WERI-Rb-1 (cell line): ENCODE data around the gene RSPRY1.

Experiments
- DNase-seq: peaks from one replicate; pipeline ENCODE4 v3.0.0-alpha.2; 2020
- H3K27ac ChIP-seq: fragments of 250-450 bp; sonication (Bioruptor Pico); 2 replicates; pipeline ENCODE4 v1.5.1; 2020; ENCODE audit warnings: mild to moderate bottlenecking, moderate library complexity
- H3K27me3 ChIP-seq: fragments of 250-450 bp; sonication (Bioruptor Pico); 2 replicates; pipeline ENCODE4 v1.5.1; 2021; ENCODE audit warnings: mild to moderate bottlenecking, low read depth, moderate library complexity; ENCODE audit not compliant: insufficient read depth, severe bottlenecking
- H3K36me3 ChIP-seq: fragments of 250-450 bp; sonication (Bioruptor Pico); 2 replicates; pipeline ENCODE4 v1.5.1; 2020; ENCODE audit warnings: mild to moderate bottlenecking, moderate library complexity
- H3K4me3 ChIP-seq: 2 replicates; pipeline ENCODE4 v1.5.1; 2011; ENCODE audit warnings: low read depth, mild to moderate bottlenecking, control low read depth, low read length
- H3K9me3 ChIP-seq: fragments of 250-450 bp; sonication (Bioruptor Pico); 2 replicates; pipeline ENCODE4 v1.5.1; 2021; ENCODE audit warnings: mild to moderate bottlenecking, moderate library complexity; ENCODE audit not compliant: severe bottlenecking
- CTCF ChIP-seq: IDR thresholded peaks from 2 replicates; pipeline ENCODE4 v1.5.1; 2011; ENCODE audit warnings: low read depth, mild to moderate bottlenecking, control low read depth, inconsistent platforms, low read length

The RSPRY1 gene

GRCh38 chr16:57166951-57167350, 19.2 kb upstream of the RSPRY1 start:
- no peak for DNase-seq
- H3K9me3 ChIP-seq, result no peaks in the 10 kb centered on the region
- H3K27ac ChIP-seq, result no peak overlapping the region
- H3K27me3 ChIP-seq, result no peaks in the 10 kb centered on the region
- peaks cover 51% of the 10 kb centered on the region for H3K36me3 ChIP-seq
- no peak for TF ChIP-seq CTCF
- no peak overlapping the region for H3K4me3 ChIP-seq

- no peak for TF ChIP-seq CTCF
Measured at GRCh38 chr16:57167538-57167937, 18.6 kb upstream of the RSPRY1 start.

GRCh38 chr16:57167953-57168352, 18.2 kb upstream of the RSPRY1 start:
- Histone ChIP-seq H3K27me3 (no peaks in the 10 kb centered on the region), H3K36me3 (peaks cover 46% of the 10 kb centered on the region), H3K27ac (no peak overlapping the region), H3K9me3 (no peaks in the 10 kb centered on the region), H3K4me3 (no peak overlapping the region)
- DNase-seq, result no peak
- peak; percentile 42 for TF ChIP-seq CTCF

More at GRCh38 chr16:57167538-57167937, 18.6 kb upstream of the RSPRY1 start:
- peaks cover 48% of the 10 kb centered on the region for H3K36me3 ChIP-seq
- no peaks in the 10 kb centered on the region for H3K9me3 ChIP-seq
- no peaks in the 10 kb centered on the region for H3K27me3 ChIP-seq
- no peak for DNase-seq
- no peak overlapping the region for H3K4me3 ChIP-seq
- H3K27ac ChIP-seq, result no peak overlapping the region

GRCh38 chr16:57169327-57169726, 16.8 kb upstream of the RSPRY1 start:
- no peaks in the 10 kb centered on the region for H3K9me3 ChIP-seq
- H3K4me3 ChIP-seq, result no peak overlapping the region
- DNase-seq, result no peak
- H3K27me3 ChIP-seq, result no peaks in the 10 kb centered on the region
- no peak for TF ChIP-seq CTCF
- no peak overlapping the region for H3K27ac ChIP-seq
- H3K36me3 ChIP-seq, result peaks cover 46% of the 10 kb centered on the region

GRCh38 chr16:57172721-57173290, 13.3 kb upstream of the RSPRY1 start:
- no peak for TF ChIP-seq CTCF
- Histone ChIP-seq H3K27ac (no peak overlapping the region), H3K4me3 (no peak overlapping the region), H3K27me3 (no peaks in the 10 kb centered on the region), H3K36me3 (peaks cover 31% of the 10 kb centered on the region), H3K9me3 (no peaks in the 10 kb centered on the region)
- no peak for DNase-seq

GRCh38 chr16:57175896-57176295, 10.2 kb upstream of the RSPRY1 start:
- peaks cover 19% of the 10 kb centered on the region for H3K36me3 ChIP-seq
- no peaks in the 10 kb centered on the region for H3K9me3 ChIP-seq
- H3K27me3 ChIP-seq, result no peaks in the 10 kb centered on the region
- no peak for TF ChIP-seq CTCF
- no peak overlapping the region for H3K27ac ChIP-seq
- H3K4me3 ChIP-seq, result no peak overlapping the region
- no peak for DNase-seq
